Small intestine (tissue), 7 donors: Measurements from ENCODE around the gene SOX10. TPM values are rescaled to one million over a fixed set of nuclear protein-coding genes. Genes with fewer than 3 reads are reported as not detected.
"Not testable (repeated sequence)": the region's sequence is repeated elsewhere in the genome, so short reads cannot be mapped to it uniquely, and the experiment has no call there.

Experiments
- DNase-seq, 2 donors: peaks; one replicate each; pipeline versions ENCODE4 v3.0.0 to v3.0.0-alpha.2; 2013
- FAIRE-seq: peaks from 2 replicates; lab custom pipeline; 2012; peaks lifted over from hg19 to GRCh38; lab: Jason Lieb, UNC
- H3K27ac ChIP-seq, 3 donors: one replicate each; pipeline ENCODE4 v1.5.1; 2013; ENCODE audit warnings: low read length in 2 of 3, mild to moderate bottlenecking in 2 of 3, control low read depth in 1 of 3, inconsistent platforms in 1 of 3, low read depth in 1 of 3, moderate library complexity in 1 of 3
- H3K27me3 ChIP-seq, 3 donors: one replicate each; pipeline ENCODE4 v1.6.1; 2013; ENCODE audit warnings: low read length in 3 of 3, inconsistent platforms in 1 of 3; ENCODE audit not compliant: control insufficient read depth in 3 of 3, insufficient read depth in 3 of 3
- H3K36me3 ChIP-seq, 3 donors: one replicate each; pipeline ENCODE4 v1.6.1; 2013; ENCODE audit warnings: low read length in 3 of 3, inconsistent platforms in 1 of 3, low read depth in 1 of 3, mild to moderate bottlenecking in 1 of 3, moderate library complexity in 1 of 3; ENCODE audit not compliant: control insufficient read depth in 3 of 3, insufficient read depth in 2 of 3
- H3K4me1 ChIP-seq, 3 donors: one replicate each; pipeline ENCODE4 v1.6.1; 2013; ENCODE audit warnings: low read length in 2 of 3, inconsistent platforms in 1 of 3, low read depth in 1 of 3, mild to moderate bottlenecking in 1 of 3, moderate library complexity in 1 of 3; ENCODE audit not compliant: control insufficient read depth in 3 of 3, insufficient read depth in 2 of 3
- H3K4me3 ChIP-seq, 3 donors: one replicate each; pipeline ENCODE4 v1.5.1; 2013; ENCODE audit warnings: low read length in 3 of 3, control low read depth in 1 of 3, inconsistent platforms in 1 of 3, low read depth in 1 of 3, mild to moderate bottlenecking in 1 of 3, moderate library complexity in 1 of 3
- H3K9me3 ChIP-seq, 2 donors: one replicate each; pipeline ENCODE4 v1.6.1; 2013; ENCODE audit warnings: low read depth in 1 of 2, low read length in 1 of 2; ENCODE audit not compliant: control insufficient read depth in 2 of 2, insufficient read depth in 1 of 2
- WGBS, 3 donors: extraction: QIAGEN DNeasy Blood & Tissue Kit; methylation state at CpG; one replicate each; pipeline ENCODE4 v1.1.7; 2013; 5-methylcytosine and 5-hydroxymethylcytosine counted together
- polyA plus RNA-seq, 4 donors: library from polyadenylated mRNA; stranded (reverse) in 3 of 4; unstranded in 1 of 4; fragments of 200-250 nt in 3 of 4; fragments of 120-200 nt in 1 of 4; gene quantifications; one replicate each; pipeline versions ENCODE4 v1.2.1 to v1.2.3, GENCODE V29; 2013
- donor health status: healthy with polysubstance abuse.
- donor health status: control.
- donor health status: control.
- donor health status: Bipolar disorder and iron deficiency.
- donor health status: healthy.

The SOX10 gene
- polyA plus RNA-seq, 4 donors: 0.27 to 2.8 (median 1.8) TPM; not detected in 1

DNA sequence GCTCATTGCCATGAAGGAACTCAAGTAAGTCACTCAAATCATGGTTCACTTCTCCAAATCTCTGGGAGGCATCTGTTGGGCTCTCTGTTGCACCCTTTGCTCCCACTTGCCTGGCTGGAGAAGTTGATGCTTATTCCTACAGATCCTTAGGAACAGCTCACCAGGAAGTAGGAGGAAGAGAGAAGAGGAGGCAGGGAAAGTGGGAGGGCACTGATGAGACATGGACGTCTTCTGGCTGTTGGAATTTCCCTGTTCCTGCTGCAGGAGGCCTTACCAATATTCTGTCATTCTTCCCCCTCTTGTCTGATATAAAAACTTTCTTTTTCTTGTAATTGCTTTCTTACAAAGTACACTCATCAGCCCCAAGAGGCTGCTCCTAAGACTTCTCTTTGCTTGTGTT lies 17.2 kb downstream of the SOX10 start:
- Histone ChIP-seq H3K4me1 (no peaks in the 10 kb centered on the region), H3K27ac (no peak overlapping the region), H3K36me3 (peaks cover 0 to 59% (median 6%) of the 10 kb centered on the region in 3 donors), H3K27me3 (no peaks in the 10 kb centered on the region), H3K4me3 (no peak overlapping the region), H3K9me3 (no peaks in the 10 kb centered on the region)
- DNase-seq: no peak
- FAIRE-seq: no peak
- WGBS, 3 donors: 50 to 88% (median 59%) methylated on average over 1 of the region's 1 CpG

DNA sequence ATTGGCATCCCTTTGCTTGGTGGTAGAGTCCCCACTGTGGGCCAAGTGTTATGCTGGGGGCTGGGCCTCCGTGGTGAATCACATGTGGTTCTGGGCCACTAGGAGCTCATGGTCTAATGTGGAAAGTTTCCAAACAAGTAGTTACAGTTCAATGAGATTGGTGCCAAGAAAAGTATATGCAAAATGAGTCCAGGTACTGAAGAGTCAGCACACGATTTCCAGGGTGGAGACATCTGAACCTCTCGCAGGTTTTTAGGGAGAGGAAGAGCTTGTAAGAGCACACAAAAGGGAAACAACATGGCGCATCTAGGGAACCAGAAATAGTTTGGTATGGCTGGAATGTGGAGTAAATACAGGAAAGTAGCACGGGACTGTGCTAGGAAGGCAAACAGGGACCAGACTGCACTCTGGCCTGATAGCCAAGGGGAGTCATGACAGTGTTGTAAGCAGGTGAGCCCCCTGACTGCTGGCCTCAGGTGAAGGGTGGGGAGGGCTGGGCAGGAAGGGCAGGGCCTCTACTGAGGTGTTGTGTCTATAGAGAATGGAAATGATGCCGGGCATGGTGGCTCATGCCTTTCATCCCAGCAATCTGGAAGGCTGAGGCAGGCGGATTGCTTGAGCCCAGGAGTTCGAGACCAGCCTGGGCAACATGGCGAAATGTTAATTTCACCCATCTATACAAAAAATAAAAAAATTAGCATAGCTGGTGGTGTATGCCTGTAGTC lies 18.3 kb downstream of the SOX10 start:
- H3K4me3 ChIP-seq: no peak overlapping the region
- 84 to 85% (median 85%) methylated on average over 9 of the region's 9 CpGs for WGBS, 3 donors
- H3K27ac ChIP-seq: no peak overlapping the region
- no peaks in the 10 kb centered on the region for H3K4me1 ChIP-seq
- DNase-seq (no peak), FAIRE-seq (no peak)
- peaks cover 4 to 65% (median 10%) of the 10 kb centered on the region in 3 donors for H3K36me3 ChIP-seq
- no peaks in the 10 kb centered on the region for H3K27me3 ChIP-seq
- H3K9me3 ChIP-seq: no peaks in the 10 kb centered on the region

GRCh38 chr22:37961062-37961461 lies 23.3 kb downstream of the SOX10 start:
- H3K27me3 ChIP-seq: no peaks in the 10 kb centered on the region
- DNase-seq (no peak), FAIRE-seq (no peak)
- H3K36me3 ChIP-seq: peaks cover 9 to 81% (median 20%) of the 10 kb centered on the region in 3 donors
- 97 to 100% (median 99%) methylated on average over 4 of the region's 4 CpGs for WGBS, 3 donors
- H3K9me3 ChIP-seq: peaks cover 0 to 3% of the 10 kb centered on the region in 2 donors
- H3K4me1 ChIP-seq: no peaks in the 10 kb centered on the region
- no peak overlapping the region for H3K27ac ChIP-seq
- H3K4me3 ChIP-seq: no peak overlapping the region

- Histone ChIP-seq H3K36me3 (peaks cover 9 to 77% (median 20%) of the 10 kb centered on the region in 3 donors), H3K4me3 (no peak overlapping the region), H3K4me1 (peaks cover 0 to 6% (median 6%) of the 10 kb centered on the region in 3 donors), H3K9me3 (peaks cover 0 to 3% of the 10 kb centered on the region in 2 donors), H3K27ac (no peak overlapping the region), H3K27me3 (no peaks in the 10 kb centered on the region)
- no peak for FAIRE-seq
- WGBS, 3 donors: 95 to 98% (median 96%) methylated on average over 18 of the region's 18 CpGs
- DNase-seq: no peak
Measured at GRCh38 chr22:37959231-37959825, 25.0 kb downstream of the SOX10 start.

GRCh38 chr22:37957232-37957631 lies 27.1 kb downstream of the SOX10 start:
- H3K36me3 ChIP-seq: peaks cover 9 to 62% (median 20%) of the 10 kb centered on the region in 3 donors

DNA sequence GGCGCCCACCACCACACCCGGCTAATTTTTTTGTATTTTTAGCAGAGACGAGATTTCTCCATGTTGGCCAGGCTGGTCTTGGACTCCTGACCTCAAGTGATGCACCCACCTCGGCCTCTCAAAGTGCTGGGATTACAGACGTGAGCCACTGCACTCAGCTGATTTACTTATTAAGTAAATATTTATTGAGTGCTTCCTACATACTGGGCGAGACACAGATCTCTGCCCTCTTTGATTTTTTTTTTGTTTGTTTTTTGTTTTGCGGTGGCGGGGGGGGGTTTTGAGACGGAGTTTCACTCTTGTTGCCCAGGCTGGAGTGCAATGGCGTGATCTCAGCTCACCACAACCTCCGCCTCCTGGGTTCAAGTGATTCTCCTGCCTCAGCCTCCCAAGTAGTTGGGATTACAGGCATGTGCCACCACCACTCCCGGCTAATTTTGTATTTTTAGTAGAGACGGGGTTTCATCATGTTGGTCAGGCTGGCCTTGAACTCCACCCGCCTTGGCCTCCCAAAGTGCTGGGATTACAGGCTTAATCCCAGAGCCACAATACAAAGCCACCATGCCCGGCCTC lies 28.4 kb downstream of the SOX10 start:
- Histone ChIP-seq H3K4me1 (peaks cover 0 to 10% (median 7%) of the 10 kb centered on the region in 3 donors), H3K27me3 (peaks cover 0 to 20% (median 0%) of the 10 kb centered on the region in 3 donors), H3K36me3 (peaks cover 5 to 48% (median 14%) of the 10 kb centered on the region in 3 donors)
- H3K9me3 ChIP-seq, H3K4me3 ChIP-seq, FAIRE-seq, DNase-seq, H3K27ac ChIP-seq: not testable (repeated sequence)
- 74 to 78% (median 77%) methylated on average over 15 of the region's 15 CpGs for WGBS, 3 donors

More at GRCh38 chr22:37957232-37957631, 27.1 kb downstream of the SOX10 start:
- Histone ChIP-seq H3K4me1 (peaks cover 0 to 10% (median 7%) of the 10 kb centered on the region in 3 donors), H3K27ac (no peak overlapping the region), H3K4me3 (no peak overlapping the region), H3K27me3 (peaks cover 0 to 11% (median 0%) of the 10 kb centered on the region in 3 donors), H3K9me3 (peaks cover 0 to 3% of the 10 kb centered on the region in 2 donors)
- no peak for DNase-seq
- WGBS, 3 donors: 76 to 87% (median 78%) methylated on average over 4 of the region's 4 CpGs
- FAIRE-seq: no peak

GRCh38 chr22:37954686-37955085 lies 29.7 kb downstream of the SOX10 start:
- no peak for FAIRE-seq
- Histone ChIP-seq H3K36me3 (peaks cover 2 to 36% (median 14%) of the 10 kb centered on the region in 3 donors), H3K4me3 (peak overlapping the region in 1 of 3 donors; percentile 84), H3K9me3 (peaks cover 0 to 3% of the 10 kb centered on the region in 2 donors), H3K4me1 (peaks cover 0 to 10% (median 7%) of the 10 kb centered on the region in 3 donors), H3K27me3 (peaks cover 0 to 20% (median 0%) of the 10 kb centered on the region in 3 donors), H3K27ac (no peak overlapping the region)
- DNase-seq: no peak
- 57 to 66% (median 63%) methylated on average over 4 of the region's 4 CpGs for WGBS, 3 donors

DNA sequence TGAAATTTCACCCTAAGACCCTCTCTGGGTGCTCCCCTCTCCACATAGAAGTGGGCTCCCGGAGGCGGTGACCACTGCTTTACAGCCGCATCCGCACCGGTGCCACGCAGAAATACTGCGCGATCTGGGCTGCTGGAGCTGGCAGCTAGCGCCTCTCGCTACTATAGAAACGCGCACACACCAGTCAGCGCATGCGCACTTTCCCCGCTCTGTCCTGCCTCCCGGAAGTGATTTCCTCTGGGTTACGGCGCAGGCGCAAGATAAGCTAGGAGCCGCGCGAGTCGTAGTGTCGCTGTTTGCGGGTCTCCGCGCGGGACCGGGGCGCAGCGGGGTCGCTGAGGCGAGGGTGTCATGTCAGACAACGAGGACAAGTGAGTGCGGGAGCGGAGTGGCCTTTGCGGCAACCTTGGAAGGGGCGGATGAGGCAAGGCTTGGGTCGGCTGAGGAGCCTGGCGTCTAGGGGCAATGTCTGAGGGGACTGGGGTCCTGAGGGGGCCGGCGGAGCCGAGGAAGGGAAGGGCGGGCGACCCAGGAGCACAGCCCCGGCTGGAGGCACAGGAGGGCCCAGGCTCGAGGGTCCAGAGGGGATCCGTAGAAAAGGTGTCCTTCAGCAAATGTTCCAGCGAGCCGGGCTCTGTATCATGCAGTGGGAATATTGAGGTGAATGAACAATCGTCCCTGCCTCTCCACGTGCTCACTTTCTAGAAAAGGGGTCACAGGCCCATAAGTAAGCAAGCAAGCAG lies 30.7 kb downstream of the SOX10 start, which contains the start of the genes C22orf23 and POLR2F:
Gene C22orf23 (minus strand): TSS at position 165 of the 743 bp plus-strand sequence. CDS start 452 bp downstream, outside the sequence.
Gene POLR2F (plus strand): TSS at position 263 of the 743 bp plus-strand sequence. CDS start 89 bp downstream, at position 352.
- peak within 1 kb of the TSS in 2 of 3 donors; percentile 25 to 81 for H3K27ac ChIP-seq
- peak within 1 kb of the TSS; percentile 79 to 96 (median 84) for H3K4me3 ChIP-seq
- H3K9me3 ChIP-seq: no peaks in the 10 kb centered on the region
- peak; percentile 97 for DNase-seq
- WGBS, 3 donors: 0% methylated on average over 45 to 52 of the region's 52 CpGs
- peaks cover 0 to 20% (median 0%) of the 10 kb centered on the region in 3 donors for H3K27me3 ChIP-seq
- peaks cover 2 to 26% (median 8%) of the 10 kb centered on the region in 3 donors for H3K36me3 ChIP-seq
- H3K4me1 ChIP-seq: peaks cover 0 to 10% (median 7%) of the 10 kb centered on the region in 3 donors
- FAIRE-seq: no peak
